BLaER1 (cell line): ENCODE data around the gene TTC33.
"Not testable (repeated sequence)": the region's sequence is repeated elsewhere in the genome, so short reads cannot be mapped to it uniquely, and the experiment has no call there.

Experiments used
- H3K27ac ChIP-seq: shearing (Covaris generic); formaldehyde crosslinking; 2 replicates; pipeline ENCODE4 v1.8.1; 2022
- H3K27me3 ChIP-seq: shearing (Covaris generic); formaldehyde crosslinking; 2 replicates; pipeline ENCODE4 v1.8.1; 2022
- H3K36me3 ChIP-seq: shearing (Covaris generic); formaldehyde crosslinking; 2 replicates; pipeline ENCODE4 v1.8.1; 2022
- H3K4me1 ChIP-seq: shearing (Covaris generic); formaldehyde crosslinking; 2 replicates; pipeline ENCODE4 v1.8.1; 2022
- H3K4me2 ChIP-seq: shearing (Covaris generic); formaldehyde crosslinking; 2 replicates; pipeline ENCODE4 v1.8.1; 2022
- H3K4me3 ChIP-seq: shearing (Covaris generic); formaldehyde crosslinking; 2 replicates; pipeline ENCODE4 v1.8.1; 2022
- H3K9ac ChIP-seq: shearing (Covaris generic); formaldehyde crosslinking; 2 replicates; pipeline ENCODE4 v1.8.1; 2022
- H3K9me3 ChIP-seq: shearing (Covaris generic); formaldehyde crosslinking; 2 replicates; pipeline ENCODE4 v1.8.1; 2022
- H4K20me1 ChIP-seq: shearing (Covaris generic); formaldehyde crosslinking; 2 replicates; pipeline ENCODE4 v1.8.1; 2022
- Cebpa-rat ChIP-seq: shearing (Covaris generic); IDR thresholded peaks from 2 replicates; pipeline ENCODE4 v1.8.1; 2022

Gene TTC33

DNA sequence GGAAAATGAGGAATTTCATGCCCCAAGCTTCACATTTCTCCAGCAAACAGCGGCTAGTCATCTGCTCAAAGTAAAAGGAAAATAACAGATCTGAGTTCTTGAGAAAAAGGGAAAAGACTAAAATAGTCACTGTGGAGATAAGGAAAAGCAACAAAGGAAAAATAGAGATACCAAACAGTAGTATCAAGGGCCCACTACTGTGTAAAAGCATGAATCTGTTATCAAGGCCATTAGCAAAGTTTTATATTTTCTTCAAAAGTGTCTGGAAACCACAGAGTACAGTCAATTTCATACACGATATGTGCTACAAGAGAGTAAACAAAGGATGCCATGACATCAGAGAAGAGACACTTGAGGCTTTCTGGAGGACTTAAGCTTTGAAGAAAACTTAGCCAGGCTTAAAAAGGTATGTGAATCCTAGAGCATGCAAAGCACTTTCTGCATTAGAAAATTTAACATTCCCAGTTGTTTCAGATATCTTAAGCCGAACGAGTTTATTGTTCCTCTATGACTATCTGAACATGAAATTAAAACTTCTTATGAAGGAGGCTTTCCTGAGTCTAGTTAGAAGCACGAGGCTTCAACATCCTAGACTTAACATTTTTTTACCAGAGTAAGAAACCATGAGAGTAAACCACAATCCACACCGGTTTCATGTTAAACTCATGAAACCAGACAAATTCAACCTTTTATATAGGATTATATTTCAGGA, 1.2 kb downstream of the TTC33 start:
- no peak for TF ChIP-seq Cebpa-rat
- H3K4me1 ChIP-seq, result peaks cover 14% of the 10 kb centered on the region
- H3K9me3 ChIP-seq, result peaks cover 25% of the 10 kb centered on the region
- H3K4me2 ChIP-seq, result peak overlapping the region; percentile 87
- no peaks in the 10 kb centered on the region for H4K20me1 ChIP-seq
- H3K4me3 ChIP-seq, result peak overlapping the region; percentile 89
- H3K9ac ChIP-seq, result peak overlapping the region; percentile 93
- peak overlapping the region; percentile 91 for H3K27ac ChIP-seq
- H3K36me3 ChIP-seq, result peaks cover 42% of the 10 kb centered on the region
- H3K27me3 ChIP-seq, result no peaks in the 10 kb centered on the region

GRCh38 chr5:40746703-40747102, 9.1 kb downstream of the TTC33 start:
- H3K27ac ChIP-seq, result no peak overlapping the region
- H3K9me3 ChIP-seq, result peaks cover 20% of the 10 kb centered on the region
- peaks cover 14% of the 10 kb centered on the region for H3K4me1 ChIP-seq
- H3K4me2 ChIP-seq, result no peak overlapping the region
- H4K20me1 ChIP-seq, result peaks cover 32% of the 10 kb centered on the region; the same call in 1 of the 2 replicates
- no peak overlapping the region for H3K9ac ChIP-seq
- H3K4me3 ChIP-seq, result no peak overlapping the region
- no peaks in the 10 kb centered on the region for H3K27me3 ChIP-seq
- no peak for TF ChIP-seq Cebpa-rat
- H3K36me3 ChIP-seq, result peaks cover 46% of the 10 kb centered on the region

GRCh38 chr5:40743771-40744170, 12.0 kb downstream of the TTC33 start:
- H3K27me3 ChIP-seq, result no peaks in the 10 kb centered on the region
- TF ChIP-seq Cebpa-rat, result no peak
- peaks cover 23% of the 10 kb centered on the region for H3K9me3 ChIP-seq
- no peak overlapping the region for H3K9ac ChIP-seq
- H4K20me1 ChIP-seq, result peaks cover 32% of the 10 kb centered on the region; the same call in 1 of the 2 replicates
- no peak overlapping the region for H3K27ac ChIP-seq
- peaks cover 55% of the 10 kb centered on the region for H3K36me3 ChIP-seq
- no peak overlapping the region for H3K4me3 ChIP-seq
- peaks cover 14% of the 10 kb centered on the region for H3K4me1 ChIP-seq
- H3K4me2 ChIP-seq, result no peak overlapping the region

DNA sequence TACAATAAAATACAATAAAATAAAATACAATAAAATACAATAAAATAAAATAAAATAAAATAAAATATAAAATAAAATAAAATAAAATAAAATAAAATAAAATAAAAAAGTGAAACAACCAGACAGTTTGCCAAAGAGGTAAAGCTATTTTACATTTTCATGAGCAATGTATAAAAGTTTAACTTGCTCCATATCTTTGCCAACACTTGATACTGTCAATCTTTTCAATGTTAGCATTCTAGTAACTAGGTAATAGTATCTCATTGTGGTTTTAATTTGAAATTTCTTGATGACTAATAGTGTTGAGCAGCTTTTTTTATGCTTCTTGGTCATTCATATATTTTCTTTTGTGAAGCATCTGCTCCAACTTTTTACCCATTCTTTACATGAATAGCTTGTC, 17.3 kb downstream of the TTC33 start:
- no peak overlapping the region for H3K4me3 ChIP-seq
- H3K36me3 ChIP-seq, result peaks cover 54% of the 10 kb centered on the region
- H3K4me2 ChIP-seq, result no peak overlapping the region
- no peak for TF ChIP-seq Cebpa-rat
- H3K27me3 ChIP-seq, result no peaks in the 10 kb centered on the region
- H3K9me3 ChIP-seq, result peaks cover 23% of the 10 kb centered on the region
- peaks cover 17% of the 10 kb centered on the region for H4K20me1 ChIP-seq
- no peak overlapping the region for H3K27ac ChIP-seq
- no peak overlapping the region for H3K9ac ChIP-seq
- peaks cover 9% of the 10 kb centered on the region for H3K4me1 ChIP-seq

GRCh38 chr5:40736103-40736875, 19.5 kb downstream of the TTC33 start:
- H4K20me1 ChIP-seq, result peaks cover 14% of the 10 kb centered on the region
- H3K36me3 ChIP-seq, result peaks cover 58% of the 10 kb centered on the region
- no peak overlapping the region for H3K9ac ChIP-seq
- no peak overlapping the region for H3K4me2 ChIP-seq
- no peak for TF ChIP-seq Cebpa-rat
- no peaks in the 10 kb centered on the region for H3K27me3 ChIP-seq
- no peak overlapping the region for H3K4me3 ChIP-seq
- H3K27ac ChIP-seq, result no peak overlapping the region
- H3K9me3 ChIP-seq, result peaks cover 19% of the 10 kb centered on the region
- peaks cover 4% of the 10 kb centered on the region; the same call in 1 of the 2 replicates for H3K4me1 ChIP-seq

DNA sequence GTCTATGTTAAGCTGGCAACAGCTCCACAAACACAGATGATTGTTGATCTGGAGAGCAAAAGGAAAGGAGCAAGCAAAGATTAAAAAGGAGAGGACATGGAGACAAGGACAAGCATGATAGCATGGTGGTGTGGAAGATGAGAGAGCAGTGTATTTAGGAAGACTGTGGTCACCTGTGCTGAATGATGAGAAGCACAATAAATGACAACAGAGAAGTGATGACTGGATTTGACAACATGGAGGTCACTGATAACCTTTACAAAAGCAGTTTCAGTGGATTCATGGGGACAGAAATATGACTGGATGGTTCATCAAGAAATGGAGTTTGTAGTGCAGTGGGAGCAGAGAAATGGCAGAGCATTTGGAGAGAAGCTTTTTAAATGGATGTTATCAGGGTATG, 20.2 kb downstream of the TTC33 start:
- Histone ChIP-seq H3K27ac (no peak overlapping the region), H3K27me3 (no peaks in the 10 kb centered on the region), H3K4me2 (no peak overlapping the region), H4K20me1 (peaks cover 14% of the 10 kb centered on the region), H3K9me3 (peaks cover 12% of the 10 kb centered on the region), H3K4me3 (no peak overlapping the region), H3K4me1 (peaks cover 4% of the 10 kb centered on the region; the same call in 1 of the 2 replicates), H3K9ac (no peak overlapping the region), H3K36me3 (peaks cover 52% of the 10 kb centered on the region)
- TF ChIP-seq Cebpa-rat, result no peak

DNA sequence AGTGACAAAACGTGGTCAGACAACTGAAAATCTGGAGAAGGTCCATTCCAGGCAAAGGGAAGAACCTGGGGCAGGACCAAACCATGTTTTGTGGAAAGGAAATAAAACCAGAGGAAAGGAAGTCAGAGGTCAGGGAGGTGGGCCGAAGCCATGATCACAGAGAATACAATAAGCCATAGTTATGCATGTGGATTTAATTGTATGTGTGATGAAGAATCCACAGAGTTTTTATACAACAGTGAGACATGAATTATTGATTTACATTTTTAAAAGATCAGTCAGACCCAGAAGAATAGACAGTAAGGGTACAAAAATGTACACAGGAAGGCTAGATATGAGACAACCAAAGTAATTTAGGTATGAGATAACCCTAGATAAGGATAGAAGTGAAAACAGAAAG, 20.8 kb downstream of the TTC33 start:
- Histone ChIP-seq H3K4me3 (no peak overlapping the region), H4K20me1 (peaks cover 14% of the 10 kb centered on the region), H3K27ac (no peak overlapping the region), H3K9me3 (peaks cover 7% of the 10 kb centered on the region), H3K4me1 (peaks cover 4% of the 10 kb centered on the region; the same call in 1 of the 2 replicates), H3K27me3 (no peaks in the 10 kb centered on the region), H3K9ac (no peak overlapping the region), H3K36me3 (peaks cover 47% of the 10 kb centered on the region), H3K4me2 (no peak overlapping the region)
- no peak for TF ChIP-seq Cebpa-rat

DNA sequence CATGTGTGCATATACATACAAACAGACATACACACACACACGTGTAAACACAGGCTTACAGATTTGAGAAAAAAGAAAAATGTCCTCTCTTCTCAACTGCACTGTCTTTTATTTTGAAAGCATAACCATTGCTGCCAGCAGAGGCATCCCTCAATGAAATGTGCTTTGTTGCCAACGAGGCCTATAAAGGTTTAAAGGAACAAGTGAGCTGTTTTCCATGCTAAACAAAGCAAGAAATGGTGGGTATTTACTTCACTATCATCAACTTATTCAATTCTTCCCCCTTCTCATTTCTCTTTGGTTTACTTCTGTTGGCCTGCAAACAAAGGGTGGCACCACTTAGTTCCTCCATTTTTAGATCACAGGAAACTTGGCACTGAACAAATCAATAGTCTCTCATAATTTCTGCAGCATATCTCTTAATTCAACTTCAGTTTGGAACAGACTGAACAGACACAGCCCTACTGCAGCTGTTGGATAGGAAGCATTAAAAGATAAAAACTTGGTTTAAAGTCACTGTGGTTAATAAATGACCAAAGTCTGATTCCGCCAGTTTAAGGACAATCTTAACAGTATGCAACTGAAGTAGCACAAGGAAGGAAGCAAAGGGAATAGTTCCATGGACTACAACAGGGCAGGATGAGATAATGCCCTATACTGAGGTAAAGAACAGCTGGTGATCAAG, 21.7 kb downstream of the TTC33 start:
- Histone ChIP-seq H3K4me3 (no peak overlapping the region), H3K27ac (no peak overlapping the region), H3K36me3 (peaks cover 48% of the 10 kb centered on the region), H3K27me3 (no peaks in the 10 kb centered on the region), H3K9ac (no peak overlapping the region), H3K4me2 (no peak overlapping the region), H3K4me1 (peaks cover 4% of the 10 kb centered on the region; the same call in 1 of the 2 replicates), H3K9me3 (peaks cover 3% of the 10 kb centered on the region; the same call in 1 of the 2 replicates), H4K20me1 (peaks cover 14% of the 10 kb centered on the region)
- TF ChIP-seq Cebpa-rat, result no peak

- Histone ChIP-seq H3K27me3 (no peaks in the 10 kb centered on the region), H3K36me3 (peaks cover 48% of the 10 kb centered on the region), H3K4me1 (peaks cover 4% of the 10 kb centered on the region; the same call in 1 of the 2 replicates), H3K9me3 (peaks cover 3% of the 10 kb centered on the region; the same call in 1 of the 2 replicates), H4K20me1 (peaks cover 14% of the 10 kb centered on the region), H3K4me2 (no peak overlapping the region), H3K9ac (no peak overlapping the region), H3K4me3 (no peak overlapping the region), H3K27ac (no peak overlapping the region)
- no peak for TF ChIP-seq Cebpa-rat
Observed at GRCh38 chr5:40733434-40733833, 22.3 kb downstream of the TTC33 start.

DNA sequence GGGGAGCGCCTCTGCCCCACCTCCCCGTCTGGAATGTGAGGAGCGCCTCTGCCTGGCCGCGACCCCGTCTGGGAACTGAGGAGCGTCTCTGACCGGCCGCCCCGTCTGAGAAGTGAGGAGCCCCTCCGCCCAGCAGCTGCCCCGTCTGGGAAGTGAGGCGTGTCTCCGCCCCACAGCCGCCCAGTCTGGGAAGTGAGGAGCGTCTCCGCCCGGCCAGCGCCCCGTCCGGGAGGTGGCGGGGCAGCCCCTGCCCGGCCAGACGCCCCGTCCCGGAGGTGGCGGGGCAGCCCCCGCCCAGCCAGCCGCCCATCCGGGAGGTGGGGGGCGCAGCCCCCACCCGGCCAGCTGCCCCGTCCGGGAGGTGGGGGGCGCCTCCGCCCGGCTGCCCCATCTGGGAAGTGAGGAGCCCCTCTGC, 33.3 kb downstream of the TTC33 start:
- peaks cover 52% of the 10 kb centered on the region for H3K9me3 ChIP-seq
- H3K36me3 ChIP-seq, result peaks cover 73% of the 10 kb centered on the region
- not testable (repeated sequence) for H3K4me3 ChIP-seq, H4K20me1 ChIP-seq, H3K4me1 ChIP-seq, H3K4me2 ChIP-seq, H3K27ac ChIP-seq, H3K27me3 ChIP-seq, H3K9ac ChIP-seq
